GM23338 (cell line): ENCODE measurements around the gene GPR135. TPM values are rescaled to one million over a fixed set of nuclear protein-coding genes. Genes with fewer than 3 reads are reported as not detected.
A peak's percentile ranks its signal among the peaks of the same experiment; 100 is the strongest.

Source experiments
- ATAC-seq: fragments of 200-7000 bp; cut with Tn5 transposase; 3 replicates; pipeline ENCODE4 v1.9.1; 2020
- DNase-seq: peaks from one replicate; pipeline ENCODE4 v3.0.0-alpha.2; 2015; ENCODE audit warnings: low spot score
- H2AFZ ChIP-seq: fragments of 200-600 bp; sonication (generic); 2 replicates; pipeline ENCODE4 v1.8.0; 2016; ENCODE audit warnings: antibody characterized with exemption, mild to moderate bottlenecking, moderate library complexity
- H3F3A ChIP-seq: fragments of 200-600 bp; sonication (generic); replicated peaks from 2 replicates; pipeline ENCODE4 v1.8.0; 2017; ENCODE audit warnings: antibody characterized with exemption, mixed run types, low read depth
- H3K27ac ChIP-seq: fragments of 200-600 bp; sonication (generic); 2 replicates; pipeline ENCODE4 v1.6.1; 2016; ENCODE audit warnings: low read depth
- H3K27me3 ChIP-seq: fragments of 200-600 bp; sonication (generic); 2 replicates; pipeline ENCODE4 v1.8.0; 2016; ENCODE audit warnings: mild to moderate bottlenecking, mixed run types, moderate library complexity; ENCODE audit not compliant: insufficient read depth
- H3K36me3 ChIP-seq: fragments of 200-600 bp; sonication (generic); 2 replicates; pipeline ENCODE4 v1.8.0; 2016; ENCODE audit warnings: mild to moderate bottlenecking; ENCODE audit not compliant: insufficient read depth
- H3K4me1 ChIP-seq: fragments of 200-600 bp; sonication (generic); 2 replicates; pipeline ENCODE4 v1.8.0; 2016; ENCODE audit warnings: mild to moderate bottlenecking, moderate library complexity; ENCODE audit not compliant: insufficient read depth
- H3K4me2 ChIP-seq: fragments of 200-600 bp; sonication (generic); 2 replicates; pipeline ENCODE4 v1.7.1; 2017; ENCODE audit warnings: mixed run types
- H3K4me3 ChIP-seq: fragments of 200-600 bp; sonication (generic); 2 replicates; pipeline ENCODE4 v1.6.1; 2016; ENCODE audit warnings: mixed run types
- H3K79me2 ChIP-seq: fragments of 200-600 bp; sonication (generic); replicated peaks from 2 replicates; pipeline ENCODE4 v1.8.0; 2017; ENCODE audit warnings: mild to moderate bottlenecking; ENCODE audit not compliant: insufficient read depth
- H3K9me2 ChIP-seq: fragments of 200-600 bp; sonication (generic); 2 replicates; pipeline ENCODE4 v1.8.0; 2017; ENCODE audit not compliant: insufficient read depth
- H4K20me1 ChIP-seq: fragments of 200-600 bp; sonication (generic); replicated peaks from 2 replicates; pipeline ENCODE4 v1.8.0; 2017; ENCODE audit warnings: mild to moderate bottlenecking; ENCODE audit not compliant: insufficient read depth
- H3K27ac Mint-ChIP-seq: 2 replicates; pipeline ENCODE4 v1.8.0; 2020; ENCODE audit warnings: inconsistent platforms, mild to moderate bottlenecking, moderate library complexity, mixed read lengths
- H3K27me3 Mint-ChIP-seq: 3 replicates; pipeline ENCODE4 v1.8.0; 2022; ENCODE audit warnings: low read depth, mild to moderate bottlenecking, moderate library complexity, mixed read lengths, inconsistent platforms; ENCODE audit not compliant: insufficient read depth, poor library complexity
- H3K36me3 Mint-ChIP-seq: 3 replicates; pipeline ENCODE4 v1.8.0; 2021; ENCODE audit warnings: low read depth, mild to moderate bottlenecking, inconsistent platforms, moderate library complexity, mixed read lengths
- H3K4me1 Mint-ChIP-seq: 3 replicates; pipeline ENCODE4 v1.8.0; 2020; ENCODE audit warnings: mild to moderate bottlenecking, inconsistent platforms, mixed read lengths
- H3K4me3 Mint-ChIP-seq: 3 replicates; pipeline ENCODE4 v1.8.0; 2021; ENCODE audit warnings: moderate library complexity, mild to moderate bottlenecking, inconsistent platforms, mixed read lengths
- H3K9me3 Mint-ChIP-seq: 3 replicates; pipeline ENCODE4 v1.8.0; 2020; ENCODE audit warnings: moderate library complexity, mild to moderate bottlenecking, inconsistent platforms, mixed read lengths
- ETS1 ChIP-seq: IDR thresholded peaks from 2 replicates; pipeline ENCODE4 v1.6.1; 2016; ENCODE audit warnings: antibody characterized with exemption
- EZH2phosphoT487 ChIP-seq: fragments of 200-600 bp; sonication (generic); IDR thresholded peaks from one replicate; pipeline ENCODE4 v1.8.1; 2018; ENCODE audit warnings: antibody characterized with exemption; ENCODE audit not compliant: unreplicated experiment
- ZNF331 ChIP-seq: fragments of 250-450 bp; sonication (Bioruptor Pico); IDR thresholded peaks from 2 replicates; pipeline ENCODE4 v1.5.0; 2020; ENCODE audit warnings: low read depth, mild to moderate bottlenecking, moderate library complexity
- polyA plus RNA-seq: library from polyadenylated mRNA; unstranded; fragments of >200 nt; fragmentation: Nextera tagmentation; extraction: Ambion mirVana; gene quantifications from 2 replicates; pipeline ENCODE4 v1.2.1, GENCODE V29; 2016
- total RNA-seq: library from RNA; depleted of rRNA; stranded (reverse); fragments of >200 nt; shearing (Covaris generic); gene quantifications from 2 replicates; pipeline ENCODE4 v1.2.3, GENCODE V29; 2014
- TF ChIP-seq, protein P1 (sequence below), 2 experiments: fragments of 200-600 bp in 1 of 2; sonication (generic) in 1 of 2; conservative IDR thresholded peaks; 2 replicates each; pipeline versions ENCODE4 v1.5.1 to v1.6.1; 2016 to 2017; ENCODE audit warnings: antibody characterized with exemption in 2 of 2, low read depth in 2 of 2, mild to moderate bottlenecking in 2 of 2, moderate library complexity in 1 of 2
- TF ChIP-seq, protein P2 (sequence below): IDR thresholded peaks from one replicate; pipeline ENCODE4 v1.6.1; 2018; ENCODE audit warnings: antibody characterized with exemption; ENCODE audit not compliant: unreplicated experiment

The GPR135 gene
- total and polyA plus RNA-seq, 2 experiments from 2014 or later, result 0.47 to 2.2 TPM

DNA sequence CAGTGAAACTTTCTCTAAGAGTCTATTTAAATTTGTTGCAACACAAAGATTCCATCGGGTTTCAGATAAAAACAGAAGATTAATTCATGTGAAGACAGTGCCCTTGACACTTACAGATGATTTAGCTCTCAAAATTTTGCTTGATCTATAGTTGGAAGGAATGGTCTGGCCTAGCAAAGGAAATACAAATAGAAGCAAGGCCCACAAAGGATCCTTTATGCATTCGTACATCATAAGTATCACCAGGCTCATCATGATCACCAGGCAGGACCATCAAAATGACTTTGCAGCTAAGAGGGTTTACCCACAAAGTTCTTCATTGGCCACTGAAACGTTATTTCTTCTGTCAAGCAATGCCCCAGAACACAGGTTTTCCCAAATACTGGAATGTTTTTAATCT is 43.9 kb upstream of the GPR135 start (continued):
- TF ChIP-seq, protein P1, sequence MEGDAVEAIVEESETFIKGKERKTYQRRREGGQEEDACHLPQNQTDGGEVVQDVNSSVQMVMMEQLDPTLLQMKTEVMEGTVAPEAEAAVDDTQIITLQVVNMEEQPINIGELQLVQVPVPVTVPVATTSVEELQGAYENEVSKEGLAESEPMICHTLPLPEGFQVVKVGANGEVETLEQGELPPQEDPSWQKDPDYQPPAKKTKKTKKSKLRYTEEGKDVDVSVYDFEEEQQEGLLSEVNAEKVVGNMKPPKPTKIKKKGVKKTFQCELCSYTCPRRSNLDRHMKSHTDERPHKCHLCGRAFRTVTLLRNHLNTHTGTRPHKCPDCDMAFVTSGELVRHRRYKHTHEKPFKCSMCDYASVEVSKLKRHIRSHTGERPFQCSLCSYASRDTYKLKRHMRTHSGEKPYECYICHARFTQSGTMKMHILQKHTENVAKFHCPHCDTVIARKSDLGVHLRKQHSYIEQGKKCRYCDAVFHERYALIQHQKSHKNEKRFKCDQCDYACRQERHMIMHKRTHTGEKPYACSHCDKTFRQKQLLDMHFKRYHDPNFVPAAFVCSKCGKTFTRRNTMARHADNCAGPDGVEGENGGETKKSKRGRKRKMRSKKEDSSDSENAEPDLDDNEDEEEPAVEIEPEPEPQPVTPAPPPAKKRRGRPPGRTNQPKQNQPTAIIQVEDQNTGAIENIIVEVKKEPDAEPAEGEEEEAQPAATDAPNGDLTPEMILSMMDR (conservative IDR thresholded peaks at IDR 0.05; ENCODE audit: low read depth in 2 of 2), result no peak
- no peak for TF ChIP-seq ZNF331

- ATAC-seq (no peak; the same call in 2 of the 3 replicates), DNase-seq (peak; percentile 8)
- no peak overlapping the region for H3K4me2 ChIP-seq
- H3K9me2 ChIP-seq, result no peaks in the 10 kb centered on the region
- H3K4me3 ChIP-seq, result no peak overlapping the region
- no peak overlapping the region for H3K4me3 Mint-ChIP-seq
- no peak overlapping the region for H3K27ac Mint-ChIP-seq
- peaks cover 11% of the 10 kb centered on the region; the same call in 2 of the 3 replicates for H3K36me3 Mint-ChIP-seq
- no peak overlapping the region for H3K27ac ChIP-seq
- TF ChIP-seq, protein P2, sequence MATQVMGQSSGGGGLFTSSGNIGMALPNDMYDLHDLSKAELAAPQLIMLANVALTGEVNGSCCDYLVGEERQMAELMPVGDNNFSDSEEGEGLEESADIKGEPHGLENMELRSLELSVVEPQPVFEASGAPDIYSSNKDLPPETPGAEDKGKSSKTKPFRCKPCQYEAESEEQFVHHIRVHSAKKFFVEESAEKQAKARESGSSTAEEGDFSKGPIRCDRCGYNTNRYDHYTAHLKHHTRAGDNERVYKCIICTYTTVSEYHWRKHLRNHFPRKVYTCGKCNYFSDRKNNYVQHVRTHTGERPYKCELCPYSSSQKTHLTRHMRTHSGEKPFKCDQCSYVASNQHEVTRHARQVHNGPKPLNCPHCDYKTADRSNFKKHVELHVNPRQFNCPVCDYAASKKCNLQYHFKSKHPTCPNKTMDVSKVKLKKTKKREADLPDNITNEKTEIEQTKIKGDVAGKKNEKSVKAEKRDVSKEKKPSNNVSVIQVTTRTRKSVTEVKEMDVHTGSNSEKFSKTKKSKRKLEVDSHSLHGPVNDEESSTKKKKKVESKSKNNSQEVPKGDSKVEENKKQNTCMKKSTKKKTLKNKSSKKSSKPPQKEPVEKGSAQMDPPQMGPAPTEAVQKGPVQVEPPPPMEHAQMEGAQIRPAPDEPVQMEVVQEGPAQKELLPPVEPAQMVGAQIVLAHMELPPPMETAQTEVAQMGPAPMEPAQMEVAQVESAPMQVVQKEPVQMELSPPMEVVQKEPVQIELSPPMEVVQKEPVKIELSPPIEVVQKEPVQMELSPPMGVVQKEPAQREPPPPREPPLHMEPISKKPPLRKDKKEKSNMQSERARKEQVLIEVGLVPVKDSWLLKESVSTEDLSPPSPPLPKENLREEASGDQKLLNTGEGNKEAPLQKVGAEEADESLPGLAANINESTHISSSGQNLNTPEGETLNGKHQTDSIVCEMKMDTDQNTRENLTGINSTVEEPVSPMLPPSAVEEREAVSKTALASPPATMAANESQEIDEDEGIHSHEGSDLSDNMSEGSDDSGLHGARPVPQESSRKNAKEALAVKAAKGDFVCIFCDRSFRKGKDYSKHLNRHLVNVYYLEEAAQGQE, result no peak
- TF ChIP-seq ETS1 (no peak), EZH2phosphoT487 (no peak)
- TF ChIP-seq, protein P1 (conservative IDR thresholded peaks at IDR 0.05; ENCODE audit: low read depth in 2 of 2), result no peak
- no peaks in the 10 kb centered on the region for H3F3A ChIP-seq
- H2AFZ ChIP-seq, result no peak overlapping the region
- H3K4me1 Mint-ChIP-seq, result peaks cover 9% of the 10 kb centered on the region; the same call in 2 of the 3 replicates
- no peaks in the 10 kb centered on the region for H3K4me1 ChIP-seq
- H3K36me3 ChIP-seq, result peaks cover 5% of the 10 kb centered on the region; the same call in 1 of the 2 replicates
- H4K20me1 ChIP-seq, result no peaks in the 10 kb centered on the region
- no peaks in the 10 kb centered on the region for H3K27me3 ChIP-seq
- H3K27me3 Mint-ChIP-seq, result no peaks in the 10 kb centered on the region
- H3K79me2 ChIP-seq, result no peaks in the 10 kb centered on the region
- H3K9me3 Mint-ChIP-seq, result peaks cover 7% of the 10 kb centered on the region
These were observed 42.5 kb upstream of the GPR135 start for GRCh38 chr14:59507752-59508103.
